ENCODE data around the gene SH3RF3.

DNA sequence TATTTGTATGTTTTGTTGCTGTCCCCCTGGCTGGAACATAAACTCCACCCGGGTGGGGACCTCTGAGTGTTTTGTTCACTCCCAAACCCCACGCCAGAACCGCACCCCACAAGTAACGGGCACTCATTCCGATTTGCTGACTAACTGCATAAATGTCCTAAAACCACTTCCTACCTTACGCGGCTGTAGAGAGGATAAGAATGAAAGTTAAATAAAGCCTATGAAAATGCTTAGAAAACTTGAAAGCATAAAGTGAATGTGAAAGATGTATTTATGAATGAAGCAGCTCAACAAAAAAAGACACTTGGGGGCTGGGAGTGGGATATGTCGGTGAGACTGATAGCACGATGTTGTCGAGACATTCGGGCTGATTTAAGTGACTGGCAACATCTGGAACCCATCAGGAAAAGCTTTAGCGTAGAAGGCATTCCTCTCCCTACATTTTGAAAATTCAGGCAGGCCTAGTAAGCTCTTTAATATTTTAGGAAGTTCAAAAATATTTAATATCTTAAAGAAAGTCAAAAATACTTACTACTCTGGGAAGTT, 206.7 kb downstream of the SH3RF3 start:
- TF ChIP-seq POLR2AphosphoS5 (IDR thresholded peaks at IDR 0.05) (no peak), CTCF (IDR thresholded peaks at IDR 0.05) (no peak), POLR2A (IDR thresholded peaks at IDR 0.05) (no peak)

Data from breast epithelium (tissue), 3 donors.